Parathyroid adenoma (tissue), 2 donors: ENCODE measurements around the gene PRM1.

Experiments used
- H2AFZ ChIP-seq: fragments of 300-600 bp; sonication (generic); one replicate; pipeline ENCODE4 v1.7.0; 2017; ENCODE audit warnings: antibody characterized with exemption, mild to moderate bottlenecking
- H3K27ac ChIP-seq: fragments of 300-600 bp; sonication (generic); one replicate; pipeline ENCODE4 v1.7.0; 2017
- H3K27me3 ChIP-seq: fragments of 300-600 bp; sonication (generic); one replicate; pipeline ENCODE4 v1.7.0; 2017; ENCODE audit warnings: low read length; ENCODE audit not compliant: control insufficient read depth, insufficient read depth
- H3K36me3 ChIP-seq: fragments of 300-600 bp; sonication (generic); one replicate; pipeline ENCODE4 v1.7.0; 2017; ENCODE audit warnings: low read length; ENCODE audit not compliant: control insufficient read depth, insufficient read depth
- H3K4me1 ChIP-seq: fragments of 300-600 bp; sonication (generic); one replicate; pipeline ENCODE4 v1.7.0; 2017; ENCODE audit warnings: control low read depth
- H3K4me2 ChIP-seq: fragments of 300-600 bp; sonication (generic); one replicate; pipeline ENCODE4 v1.7.0; 2017; ENCODE audit warnings: low read length
- H3K4me3 ChIP-seq: fragments of 300-600 bp; sonication (generic); one replicate; pipeline ENCODE4 v1.7.0; 2017; ENCODE audit warnings: low read depth, low read length
- H3K79me2 ChIP-seq: fragments of 300-600 bp; sonication (generic); one replicate; pipeline ENCODE4 v1.7.0; 2017; ENCODE audit warnings: control low read depth
- H3K9ac ChIP-seq: fragments of 300-600 bp; sonication (generic); one replicate; pipeline ENCODE4 v1.7.0; 2017; ENCODE audit warnings: mild to moderate bottlenecking
- H3K9me3 ChIP-seq: fragments of 300-600 bp; sonication (generic); one replicate; pipeline ENCODE4 v1.7.0; 2017; ENCODE audit warnings: low read length; ENCODE audit not compliant: control insufficient read depth
- CTCF ChIP-seq: fragments of 300-600 bp; sonication (generic); IDR thresholded peaks from one replicate; pipeline ENCODE4 v1.7.0; 2017; ENCODE audit warnings: antibody characterized with exemption, mild to moderate bottlenecking
- donor health status: primary hyperparathyroidism.

The PRM1 gene

GRCh38 chr16:11325404-11326083 is 44.4 kb upstream of the PRM1 start:
- Histone ChIP-seq H3K4me2 (no peak overlapping the region), H2AFZ (no peak overlapping the region), H3K79me2 (no peaks in the 10 kb centered on the region), H3K9ac (no peak overlapping the region), H3K27me3 (no peaks in the 10 kb centered on the region), H3K27ac (no peak overlapping the region), H3K4me3 (no peak overlapping the region), H3K4me1 (no peaks in the 10 kb centered on the region), H3K36me3 (no peaks in the 10 kb centered on the region), H3K9me3 (no peaks in the 10 kb centered on the region)
- no peak for TF ChIP-seq CTCF

- H3K4me1 ChIP-seq: no peaks in the 10 kb centered on the region
Measured at GRCh38 chr16:11323551-11324336, 42.6 kb upstream of the PRM1 start.

GRCh38 chr16:11322823-11323222 is 41.7 kb upstream of the PRM1 start:
- Histone ChIP-seq H2AFZ (no peak overlapping the region), H3K27ac (no peak overlapping the region), H3K36me3 (no peaks in the 10 kb centered on the region), H3K27me3 (no peaks in the 10 kb centered on the region), H3K9ac (no peak overlapping the region), H3K79me2 (no peaks in the 10 kb centered on the region), H3K4me3 (no peak overlapping the region), H3K9me3 (no peaks in the 10 kb centered on the region), H3K4me2 (no peak overlapping the region), H3K4me1 (no peaks in the 10 kb centered on the region)
- TF ChIP-seq CTCF: no peak

More at GRCh38 chr16:11323551-11324336, 42.6 kb upstream of the PRM1 start:
- no peaks in the 10 kb centered on the region for H3K36me3 ChIP-seq
- H2AFZ ChIP-seq: no peak overlapping the region
- no peak overlapping the region for H3K4me2 ChIP-seq
- H3K79me2 ChIP-seq: no peaks in the 10 kb centered on the region
- no peak for TF ChIP-seq CTCF
- H3K9me3 ChIP-seq: no peaks in the 10 kb centered on the region
- no peak overlapping the region for H3K9ac ChIP-seq
- no peak overlapping the region for H3K4me3 ChIP-seq
- no peaks in the 10 kb centered on the region for H3K27me3 ChIP-seq
- no peak overlapping the region for H3K27ac ChIP-seq

- Histone ChIP-seq H3K4me3 (no peak overlapping the region), H3K27me3 (no peaks in the 10 kb centered on the region), H3K4me2 (no peak overlapping the region), H3K36me3 (no peaks in the 10 kb centered on the region), H3K9me3 (no peaks in the 10 kb centered on the region), H3K9ac (no peak overlapping the region), H2AFZ (no peak overlapping the region), H3K4me1 (no peaks in the 10 kb centered on the region), H3K79me2 (no peaks in the 10 kb centered on the region), H3K27ac (no peak overlapping the region)
- no peak for TF ChIP-seq CTCF
Measured at GRCh38 chr16:11321662-11322061, 40.5 kb upstream of the PRM1 start.
